GM19467 (cell line): ENCODE measurements around the gene MYOF.

Experiments used
- ATAC-seq: cut with Tn5 transposase; IDR thresholded peaks from one replicate; pipeline ENCODE4 v1.9.1; 2021; ENCODE audit warnings: mild to moderate bottlenecking, moderate library complexity; ENCODE audit not compliant: unreplicated experiment

The MYOF gene

GRCh38 chr10:93398528-93398927 lies 83.6 kb downstream of the MYOF start:
- ATAC-seq: no peak

- ATAC-seq: no peak
Observed at GRCh38 chr10:93397020-93397419, 85.1 kb downstream of the MYOF start.

GRCh38 chr10:93393211-93393610 lies 88.9 kb downstream of the MYOF start:
- no peak for ATAC-seq

GRCh38 chr10:93392121-93392520 lies 90.0 kb downstream of the MYOF start:
- ATAC-seq: no peak

- no peak for ATAC-seq
Observed at GRCh38 chr10:93390306-93391090, 91.6 kb downstream of the MYOF start.

GRCh38 chr10:93386631-93387369 lies 95.3 kb downstream of the MYOF start:
- no peak for ATAC-seq

GRCh38 chr10:93385345-93385744 lies 96.8 kb downstream of the MYOF start:
- ATAC-seq: no peak

GRCh38 chr10:93384006-93384405 lies 98.1 kb downstream of the MYOF start:
- no peak for ATAC-seq

- no peak for ATAC-seq
Observed at GRCh38 chr10:93383562-93383981, 98.6 kb downstream of the MYOF start.

GRCh38 chr10:93379731-93380575 lies 102.2 kb downstream of the MYOF start:
- no peak for ATAC-seq

- ATAC-seq: no peak
Observed at GRCh38 chr10:93378997-93379730, 103.0 kb downstream of the MYOF start.

GRCh38 chr10:93378039-93378438 lies 104.1 kb downstream of the MYOF start:
- no peak for ATAC-seq

- no peak for ATAC-seq
Observed at GRCh38 chr10:93376372-93377293, 105.5 kb downstream of the MYOF start.

GRCh38 chr10:93370961-93371360 lies 111.2 kb downstream of the MYOF start:
- no peak for ATAC-seq

GRCh38 chr10:93369588-93370164 lies 112.5 kb downstream of the MYOF start:
- no peak for ATAC-seq

- ATAC-seq: no peak
Observed at GRCh38 chr10:93368210-93368609, 113.9 kb downstream of the MYOF start.

- no peak for ATAC-seq
Observed at GRCh38 chr10:93367664-93368063, 114.5 kb downstream of the MYOF start.

GRCh38 chr10:93364966-93365365 lies 117.2 kb downstream of the MYOF start:
- no peak for ATAC-seq
